ENCODE results near the gene KCNQ5.

Gene KCNQ5

GRCh38 chr6:73078908-73079610 is 457.2 kb downstream of the KCNQ5 start:
- DNase-seq, result no peak

GRCh38 chr6:73079611-73079955 is 457.7 kb downstream of the KCNQ5 start:
- no peak for DNase-seq

GRCh38 chr6:73079978-73080377 is 458.1 kb downstream of the KCNQ5 start:
- DNase-seq, result no peak

DNA sequence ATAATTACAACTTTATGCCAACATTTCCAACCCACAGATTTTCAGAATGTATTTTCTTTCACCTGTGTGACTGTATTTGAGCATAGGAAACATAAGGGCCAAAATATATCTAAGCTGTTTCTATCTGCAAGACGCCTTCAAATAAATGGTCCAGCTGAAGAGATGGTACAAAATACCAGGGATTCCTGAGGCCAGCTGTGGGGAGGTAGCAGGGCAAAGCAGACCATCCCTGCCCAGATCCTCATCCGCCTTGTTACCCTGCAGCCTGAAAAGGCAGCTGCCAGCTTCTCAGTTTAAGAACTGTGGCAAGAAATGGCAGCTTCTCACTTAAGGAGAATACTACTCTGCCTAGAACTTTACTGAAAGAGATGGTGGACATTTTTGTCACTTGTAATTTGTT is 460.1 kb downstream of the KCNQ5 start:
- no peak for DNase-seq

DNA sequence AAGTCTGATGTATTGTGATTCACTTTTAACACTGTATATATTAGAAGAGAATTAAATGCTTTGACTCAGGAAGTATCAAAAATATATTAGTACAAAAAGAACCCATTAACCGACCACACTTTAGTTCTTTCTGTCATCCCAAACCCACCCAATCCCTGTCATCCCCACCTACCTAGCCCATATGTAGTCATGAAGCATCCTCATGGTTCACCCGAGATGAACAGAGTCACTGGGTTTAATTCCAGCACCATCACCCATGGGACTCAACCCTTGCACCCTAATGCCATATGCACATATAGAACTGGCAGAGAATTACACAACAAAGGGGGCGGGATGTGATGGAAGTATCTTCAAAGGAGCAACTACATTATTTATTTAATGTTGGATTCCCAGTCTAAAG is 462.0 kb downstream of the KCNQ5 start:
- no peak for DNase-seq

DNA sequence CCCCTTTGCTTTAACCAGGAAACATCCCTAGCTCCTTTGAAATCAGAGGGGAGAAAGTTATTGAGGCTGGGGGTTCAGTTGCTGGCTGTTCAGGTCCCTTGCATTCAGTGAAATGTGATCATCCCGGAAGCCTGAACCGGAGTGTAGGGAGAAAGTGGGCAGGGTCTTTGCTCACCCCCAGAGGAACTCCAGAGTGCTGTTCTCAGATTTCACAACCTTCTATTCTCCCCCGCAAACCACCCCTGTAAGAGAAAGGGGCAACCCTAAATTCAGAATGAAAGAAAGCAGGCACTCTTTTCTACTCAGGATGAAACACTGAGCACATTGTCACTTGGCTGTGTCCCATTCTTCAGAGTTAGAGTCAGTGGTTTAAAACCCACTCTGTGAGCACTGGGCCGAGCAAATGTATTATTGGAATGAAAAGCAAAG is 463.6 kb downstream of the KCNQ5 start:
- DNase-seq, result no peak

DNA sequence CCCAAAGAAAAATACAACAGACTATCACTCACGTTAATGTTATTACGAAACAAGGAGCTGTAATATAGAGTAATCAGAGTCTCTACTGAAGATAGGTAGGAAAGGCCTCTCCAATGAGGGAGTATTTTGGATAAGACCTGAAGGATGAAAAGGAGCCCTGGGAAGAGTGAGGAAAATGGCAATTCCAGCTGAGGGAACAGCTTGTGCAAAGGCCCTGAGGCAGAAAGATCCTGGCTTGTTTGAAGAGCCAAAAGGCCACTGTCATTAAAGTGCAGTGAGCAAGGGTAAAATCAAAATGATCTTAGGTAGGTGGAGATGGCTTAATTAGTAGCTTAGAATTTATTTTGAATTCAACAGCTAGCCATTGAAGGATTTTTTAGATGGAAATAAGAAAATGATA is 464.9 kb downstream of the KCNQ5 start:
- no peak for DNase-seq

DNA sequence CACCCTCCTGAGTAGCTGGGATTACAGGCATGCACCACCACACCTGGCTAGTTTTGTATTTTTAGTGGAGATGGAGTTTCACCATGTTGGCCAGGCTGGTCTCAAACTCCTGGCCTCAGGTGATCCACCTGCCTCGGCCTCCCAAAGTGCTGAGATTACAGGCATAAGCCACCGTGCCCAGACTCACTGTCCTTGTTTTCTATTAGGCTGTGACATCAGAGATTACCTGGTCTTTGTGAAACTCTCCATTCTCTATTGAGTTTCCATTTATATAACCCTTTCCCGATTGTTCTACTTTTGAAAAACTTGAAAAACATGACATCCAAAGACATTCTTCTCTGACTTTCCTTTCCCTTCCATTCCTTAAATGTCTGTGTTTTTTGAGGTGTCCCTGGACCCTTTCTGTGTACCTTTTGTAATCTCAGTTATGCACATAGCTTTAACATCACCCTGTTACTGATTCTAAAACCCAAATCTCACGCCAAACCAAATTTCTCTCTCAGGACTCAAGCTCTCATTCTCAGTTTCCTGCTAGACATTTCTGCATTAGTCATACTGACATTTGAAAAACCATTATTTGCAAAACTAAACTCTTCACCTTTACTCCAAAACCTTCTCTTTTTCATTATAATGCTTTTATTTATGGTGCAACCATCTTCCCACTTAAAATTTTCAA is 466.4 kb downstream of the KCNQ5 start:
- DNase-seq, result no peak

GRCh38 chr6:73104921-73105320 is 483.1 kb downstream of the KCNQ5 start:
- DNase-seq, result no peak

DNA sequence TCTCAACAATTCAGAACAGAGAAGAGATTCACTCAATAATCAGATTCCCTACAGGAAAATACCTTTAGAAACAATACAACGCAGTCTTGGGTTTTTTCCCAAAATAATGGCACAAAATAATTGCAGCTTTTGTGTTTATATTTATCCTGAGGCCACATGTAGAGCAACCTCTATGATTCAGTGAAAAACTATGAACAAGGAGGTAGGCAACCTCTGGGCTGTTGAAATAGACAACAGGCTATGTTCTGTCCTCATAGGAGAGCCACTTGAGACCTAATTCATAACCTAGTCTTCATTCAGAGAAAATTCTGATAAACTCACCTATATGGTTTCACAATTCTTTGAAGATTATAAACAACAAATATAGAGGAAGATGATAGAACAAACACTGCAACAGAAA is 485.2 kb downstream of the KCNQ5 start:
- no peak for DNase-seq

DNA sequence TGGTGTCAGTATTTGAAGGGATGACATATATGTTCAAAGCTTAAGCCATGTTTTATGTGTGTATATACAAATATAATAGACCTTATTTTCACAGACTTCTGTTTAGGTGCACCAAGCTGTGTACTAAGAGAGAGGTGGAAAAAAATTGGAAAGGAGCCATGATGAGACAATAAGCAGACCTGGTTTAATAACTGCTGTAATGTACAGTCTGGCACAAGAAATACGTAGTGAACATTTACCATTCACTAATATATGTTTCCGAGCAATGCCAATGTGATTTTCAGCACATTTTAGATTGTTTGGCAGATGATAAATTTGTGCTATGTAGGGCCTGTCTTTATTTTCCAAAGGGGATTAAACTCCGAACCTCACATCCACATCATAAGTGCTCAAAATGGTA is 487.1 kb downstream of the KCNQ5 start:
- DNase-seq, result no peak

GRCh38 chr6:73109659-73110058 is 487.8 kb downstream of the KCNQ5 start:
- no peak for DNase-seq

- DNase-seq, result no peak
These were observed 494.5 kb downstream of the KCNQ5 start for GRCh38 chr6:73116330-73116729.

- no peak for DNase-seq
These were observed 499.6 kb downstream of the KCNQ5 start for GRCh38 chr6:73121421-73121993.

DNA sequence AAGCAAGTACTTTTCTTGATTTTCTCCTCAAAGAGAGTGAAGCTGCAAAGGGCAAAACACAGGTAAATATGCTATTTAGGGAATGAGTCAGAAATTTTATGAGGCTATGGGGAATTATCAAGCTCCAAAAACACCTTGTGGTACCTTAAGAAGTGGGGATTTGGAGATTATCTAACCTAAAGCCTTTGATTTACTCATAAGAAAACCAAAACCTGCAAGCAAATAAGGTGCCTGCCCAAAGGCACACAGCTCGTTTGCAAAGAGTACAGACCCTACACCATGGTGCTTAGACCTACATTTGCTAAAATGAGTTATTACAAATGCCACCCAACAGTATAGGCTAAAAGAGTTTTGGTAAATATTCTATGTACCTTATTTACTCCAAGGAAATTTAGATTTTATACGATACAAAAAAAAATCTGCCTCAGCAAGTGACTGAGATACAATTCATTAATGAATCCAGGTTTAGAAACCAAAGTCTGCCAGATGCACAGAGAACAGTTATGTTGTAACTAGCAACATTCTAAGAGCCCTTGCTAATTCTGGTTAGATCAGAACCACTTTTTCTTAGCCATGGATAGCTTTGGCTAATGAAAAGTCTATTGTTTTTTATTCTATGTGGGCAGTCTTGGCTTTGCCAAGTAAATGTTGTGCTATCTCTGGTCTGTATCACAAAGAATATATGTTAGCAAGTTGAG is 501.9 kb downstream of the KCNQ5 start:
- no peak for DNase-seq

DNA sequence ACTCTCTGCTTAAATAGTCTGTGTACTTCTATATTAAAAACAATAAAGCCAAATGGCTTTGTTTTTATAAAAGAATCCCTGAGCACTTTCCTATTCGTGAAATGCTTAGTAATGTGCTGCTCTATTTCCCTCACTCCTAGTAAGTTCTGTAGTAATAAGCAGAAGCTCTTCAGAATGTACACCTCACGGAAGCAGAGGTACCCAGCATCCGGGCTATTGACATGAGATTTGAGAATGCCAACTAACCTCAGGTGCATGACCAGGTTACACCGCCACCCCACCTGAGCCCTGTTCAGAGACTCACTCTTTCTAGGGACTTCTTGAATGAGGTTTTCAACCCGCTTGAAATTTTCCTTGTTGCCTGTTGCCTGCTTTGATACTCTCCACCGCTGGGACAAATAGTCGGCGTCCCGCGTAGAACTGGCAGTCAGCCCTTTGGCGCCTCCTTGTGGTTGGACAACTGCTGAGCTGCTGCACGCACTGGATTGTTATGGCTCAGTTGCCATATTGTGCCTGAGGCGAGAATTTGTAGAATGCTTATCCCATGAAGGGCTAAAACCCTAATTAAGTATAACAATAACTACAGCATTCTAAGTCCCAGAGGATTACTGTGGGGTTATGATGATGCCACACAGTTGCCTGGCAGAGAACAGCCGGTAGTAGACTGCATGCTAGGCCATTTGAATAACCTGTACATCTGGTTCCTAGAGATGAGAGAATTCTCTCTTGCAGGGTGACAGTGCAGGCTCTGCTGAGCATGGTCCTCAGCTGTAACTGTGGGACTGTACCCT is 508.0 kb downstream of the KCNQ5 start:
- DNase-seq, result peak; percentile 94

DNA sequence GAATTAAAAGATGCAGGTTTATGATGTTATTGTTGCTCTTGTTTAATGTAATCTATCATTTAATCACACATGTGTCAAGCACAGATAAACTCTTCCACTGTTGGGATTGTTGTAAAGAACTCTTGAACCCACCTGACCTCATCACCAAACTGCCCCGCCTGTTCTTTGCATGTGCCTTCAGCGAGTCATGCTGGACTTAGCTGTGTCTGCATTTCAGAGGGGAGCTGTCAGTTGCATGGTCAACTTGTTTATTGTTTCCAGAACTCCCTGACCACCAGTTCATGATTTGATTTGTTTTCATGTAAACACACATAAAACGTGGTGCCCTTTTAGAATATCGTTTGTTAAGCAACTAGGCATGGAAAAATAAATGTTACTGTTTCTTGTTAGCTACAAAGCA is 509.8 kb downstream of the KCNQ5 start:
- no peak for DNase-seq

DNA sequence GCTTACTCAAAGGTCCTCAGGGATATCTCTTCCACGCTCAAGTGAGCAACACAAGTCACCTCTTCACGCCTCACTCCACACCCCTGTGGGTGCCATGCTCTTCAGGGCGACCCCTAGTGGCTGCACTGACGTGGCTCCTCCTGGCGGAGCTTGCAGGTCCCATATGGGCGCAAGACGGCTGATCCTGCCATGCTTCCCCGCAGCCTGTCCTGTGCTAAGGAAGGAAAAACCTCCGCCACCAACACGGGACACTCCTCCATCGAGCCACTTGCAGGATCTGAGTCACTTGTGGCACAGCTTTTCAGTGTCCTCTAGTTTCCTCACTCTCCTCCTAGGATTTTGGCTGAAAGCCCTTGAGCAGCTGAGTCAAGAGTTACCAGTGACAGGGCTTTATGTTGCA is 512.7 kb downstream of the KCNQ5 start:
- DNase-seq, result peak; percentile 36

- DNase-seq, result no peak
These were observed 518.0 kb downstream of the KCNQ5 start for GRCh38 chr6:73139681-73140383.

- no peak for DNase-seq
These were observed 521.7 kb downstream of the KCNQ5 start for GRCh38 chr6:73143551-73143950.

GRCh38 chr6:73144516-73144915 is 522.7 kb downstream of the KCNQ5 start:
- DNase-seq, result no peak

GRCh38 chr6:73145690-73146089 is 523.8 kb downstream of the KCNQ5 start:
- no peak for DNase-seq

Data from RPMI8226 (cell line).